Ishikawa (cell line): ENCODE data around the gene GLT8D2.

Source experiments
- CEBPB ChIP-seq: IDR thresholded peaks from 2 replicates; pipeline ENCODE4 v1.6.1; 2012
- CREB1 ChIP-seq: IDR thresholded peaks from 2 replicates; pipeline ENCODE4 v1.6.1; 2012; ENCODE audit warnings: low read depth
- EGR1 ChIP-seq: IDR thresholded peaks from 2 replicates; pipeline ENCODE4 v1.6.1; 2012
- FOXM1 ChIP-seq: IDR thresholded peaks from 2 replicates; pipeline ENCODE4 v1.6.1; 2012; ENCODE audit warnings: low read depth, borderline replicate concordance
- MAX ChIP-seq: IDR thresholded peaks from 2 replicates; pipeline ENCODE4 v1.6.1; 2012
- NFIC ChIP-seq: IDR thresholded peaks from 2 replicates; pipeline ENCODE4 v1.6.1; 2012
- RAD21 ChIP-seq: IDR thresholded peaks from 2 replicates; pipeline ENCODE4 v1.6.1; 2012; ENCODE audit warnings: low read depth
- REST ChIP-seq: IDR thresholded peaks from 2 replicates; pipeline ENCODE4 v1.6.1; 2012; ENCODE audit warnings: low read depth, mild to moderate bottlenecking
- TAF1 ChIP-seq: IDR thresholded peaks from 2 replicates; pipeline ENCODE4 v1.6.1; 2012; ENCODE audit warnings: low read depth, mild to moderate bottlenecking
- TCF12 ChIP-seq: IDR thresholded peaks from 2 replicates; pipeline ENCODE4 v1.6.1; 2012; ENCODE audit warnings: low read depth
- TEAD4 ChIP-seq: IDR thresholded peaks from 2 replicates; pipeline ENCODE4 v1.6.1; 2012
- ZBTB7A ChIP-seq: IDR thresholded peaks from 2 replicates; pipeline ENCODE4 v1.6.1; 2012; ENCODE audit warnings: low read depth

- TF ChIP-seq CEBPB (no peak), RAD21 (no peak), CREB1 (no peak), FOXM1 (no peak), NFIC (no peak), TAF1 (no peak), TCF12 (no peak), TEAD4 (no peak), MAX (no peak), EGR1 (no peak), REST (no peak), ZBTB7A (no peak)
Observed at GRCh38 chr12:103947871-103948555, 102.0 kb downstream of the GLT8D2 start.
